ENCODE data around the gene INTS15.

Gene INTS15

DNA sequence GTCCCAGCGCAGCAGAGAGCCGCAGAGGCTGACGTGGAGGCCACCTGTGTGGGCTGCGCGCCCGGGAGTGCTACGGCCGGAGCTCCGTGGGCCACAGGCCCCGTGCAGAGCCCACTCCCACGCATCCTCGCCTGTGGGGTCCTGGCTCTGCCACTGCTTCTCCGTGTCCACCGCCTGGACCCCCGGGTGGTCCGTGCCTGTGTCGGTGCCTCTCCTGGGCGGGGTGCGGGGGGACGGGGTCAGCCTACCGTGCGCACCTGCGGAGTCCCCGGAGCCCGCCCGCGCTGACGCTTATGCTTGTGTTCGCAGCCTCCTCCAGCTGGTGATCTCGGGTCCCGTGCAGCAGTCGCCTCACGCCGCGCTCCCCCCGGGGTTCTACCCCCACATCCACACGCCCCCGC is 17.8 kb downstream of the INTS15 start:
- no peak for TF ChIP-seq FOXM1 (IDR thresholded peaks at IDR 0.05; ENCODE audit: borderline replicate concordance, low read depth)
- TF ChIP-seq EGR1 (IDR thresholded peaks at IDR 0.05), result no peak
- no peak for TF ChIP-seq RAD21 (IDR thresholded peaks at IDR 0.05; ENCODE audit: low read depth)
- TF ChIP-seq CREB1 (IDR thresholded peaks at IDR 0.05; ENCODE audit: low read depth), result no peak
- no peak for TF ChIP-seq TCF12 (IDR thresholded peaks at IDR 0.05; ENCODE audit: low read depth)
- TF ChIP-seq, protein P1, sequence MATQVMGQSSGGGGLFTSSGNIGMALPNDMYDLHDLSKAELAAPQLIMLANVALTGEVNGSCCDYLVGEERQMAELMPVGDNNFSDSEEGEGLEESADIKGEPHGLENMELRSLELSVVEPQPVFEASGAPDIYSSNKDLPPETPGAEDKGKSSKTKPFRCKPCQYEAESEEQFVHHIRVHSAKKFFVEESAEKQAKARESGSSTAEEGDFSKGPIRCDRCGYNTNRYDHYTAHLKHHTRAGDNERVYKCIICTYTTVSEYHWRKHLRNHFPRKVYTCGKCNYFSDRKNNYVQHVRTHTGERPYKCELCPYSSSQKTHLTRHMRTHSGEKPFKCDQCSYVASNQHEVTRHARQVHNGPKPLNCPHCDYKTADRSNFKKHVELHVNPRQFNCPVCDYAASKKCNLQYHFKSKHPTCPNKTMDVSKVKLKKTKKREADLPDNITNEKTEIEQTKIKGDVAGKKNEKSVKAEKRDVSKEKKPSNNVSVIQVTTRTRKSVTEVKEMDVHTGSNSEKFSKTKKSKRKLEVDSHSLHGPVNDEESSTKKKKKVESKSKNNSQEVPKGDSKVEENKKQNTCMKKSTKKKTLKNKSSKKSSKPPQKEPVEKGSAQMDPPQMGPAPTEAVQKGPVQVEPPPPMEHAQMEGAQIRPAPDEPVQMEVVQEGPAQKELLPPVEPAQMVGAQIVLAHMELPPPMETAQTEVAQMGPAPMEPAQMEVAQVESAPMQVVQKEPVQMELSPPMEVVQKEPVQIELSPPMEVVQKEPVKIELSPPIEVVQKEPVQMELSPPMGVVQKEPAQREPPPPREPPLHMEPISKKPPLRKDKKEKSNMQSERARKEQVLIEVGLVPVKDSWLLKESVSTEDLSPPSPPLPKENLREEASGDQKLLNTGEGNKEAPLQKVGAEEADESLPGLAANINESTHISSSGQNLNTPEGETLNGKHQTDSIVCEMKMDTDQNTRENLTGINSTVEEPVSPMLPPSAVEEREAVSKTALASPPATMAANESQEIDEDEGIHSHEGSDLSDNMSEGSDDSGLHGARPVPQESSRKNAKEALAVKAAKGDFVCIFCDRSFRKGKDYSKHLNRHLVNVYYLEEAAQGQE (IDR thresholded peaks at IDR 0.05; ENCODE audit: low read depth), result no peak
- no peak for TF ChIP-seq TAF1 (IDR thresholded peaks at IDR 0.05; ENCODE audit: low read depth)
- TF ChIP-seq, protein P2, sequence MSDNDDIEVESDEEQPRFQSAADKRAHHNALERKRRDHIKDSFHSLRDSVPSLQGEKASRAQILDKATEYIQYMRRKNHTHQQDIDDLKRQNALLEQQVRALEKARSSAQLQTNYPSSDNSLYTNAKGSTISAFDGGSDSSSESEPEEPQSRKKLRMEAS (IDR thresholded peaks at IDR 0.05), result no peak
- TF ChIP-seq, protein P3, sequence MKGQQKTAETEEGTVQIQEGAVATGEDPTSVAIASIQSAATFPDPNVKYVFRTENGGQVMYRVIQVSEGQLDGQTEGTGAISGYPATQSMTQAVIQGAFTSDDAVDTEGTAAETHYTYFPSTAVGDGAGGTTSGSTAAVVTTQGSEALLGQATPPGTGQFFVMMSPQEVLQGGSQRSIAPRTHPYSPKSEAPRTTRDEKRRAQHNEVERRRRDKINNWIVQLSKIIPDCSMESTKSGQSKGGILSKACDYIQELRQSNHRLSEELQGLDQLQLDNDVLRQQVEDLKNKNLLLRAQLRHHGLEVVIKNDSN (IDR thresholded peaks at IDR 0.05), result no peak
- no peak for TF ChIP-seq YY1 (IDR thresholded peaks at IDR 0.05; ENCODE audit: low read depth)
- no peak for TF ChIP-seq ZBTB7A (IDR thresholded peaks at IDR 0.05; ENCODE audit: low read depth)
- TF ChIP-seq NFIC (IDR thresholded peaks at IDR 0.05), result no peak
- no peak for TF ChIP-seq TEAD4 (IDR thresholded peaks at IDR 0.05)
- no peak for TF ChIP-seq CEBPB (IDR thresholded peaks at IDR 0.05)
- no peak for TF ChIP-seq EP300 (IDR thresholded peaks at IDR 0.05; ENCODE audit: borderline replicate concordance)

DNA sequence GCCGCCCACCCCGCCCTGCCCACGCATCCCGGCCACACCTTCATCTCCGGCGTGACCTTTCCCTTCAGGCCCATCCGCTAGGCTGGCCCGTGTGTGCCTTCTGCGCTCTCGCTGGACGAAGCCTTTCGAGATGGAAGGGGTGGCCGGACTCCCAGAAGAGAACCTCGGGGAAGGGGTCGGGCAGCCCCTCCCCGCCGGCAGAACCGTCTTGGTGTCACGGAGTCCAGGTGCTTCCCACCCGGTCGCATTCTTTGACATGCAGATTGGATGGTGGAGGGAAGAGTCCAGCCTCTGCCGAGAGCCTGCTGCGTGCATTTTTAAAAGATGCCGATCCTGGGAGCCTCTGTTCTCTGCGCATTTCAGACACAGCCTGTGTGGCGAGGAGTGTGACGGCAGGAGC is 18.3 kb downstream of the INTS15 start:
- TF ChIP-seq TCF12 (IDR thresholded peaks at IDR 0.05; ENCODE audit: low read depth) (no peak), TEAD4 (IDR thresholded peaks at IDR 0.05) (no peak), CEBPB (IDR thresholded peaks at IDR 0.05) (no peak), CREB1 (IDR thresholded peaks at IDR 0.05; ENCODE audit: low read depth) (no peak), EGR1 (IDR thresholded peaks at IDR 0.05) (no peak), FOXM1 (IDR thresholded peaks at IDR 0.05; ENCODE audit: borderline replicate concordance, low read depth) (no peak), NFIC (IDR thresholded peaks at IDR 0.05) (no peak), YY1 (IDR thresholded peaks at IDR 0.05; ENCODE audit: low read depth) (no peak), TAF1 (IDR thresholded peaks at IDR 0.05; ENCODE audit: low read depth) (no peak), EP300 (IDR thresholded peaks at IDR 0.05; ENCODE audit: borderline replicate concordance) (no peak), RAD21 (IDR thresholded peaks at IDR 0.05; ENCODE audit: low read depth) (no peak), ZBTB7A (IDR thresholded peaks at IDR 0.05; ENCODE audit: low read depth) (no peak)
- TF ChIP-seq, protein P2 (IDR thresholded peaks at IDR 0.05), result no peak
- TF ChIP-seq, protein P3 (IDR thresholded peaks at IDR 0.05), result no peak
- TF ChIP-seq, protein P1 (IDR thresholded peaks at IDR 0.05; ENCODE audit: low read depth), result no peak

DNA sequence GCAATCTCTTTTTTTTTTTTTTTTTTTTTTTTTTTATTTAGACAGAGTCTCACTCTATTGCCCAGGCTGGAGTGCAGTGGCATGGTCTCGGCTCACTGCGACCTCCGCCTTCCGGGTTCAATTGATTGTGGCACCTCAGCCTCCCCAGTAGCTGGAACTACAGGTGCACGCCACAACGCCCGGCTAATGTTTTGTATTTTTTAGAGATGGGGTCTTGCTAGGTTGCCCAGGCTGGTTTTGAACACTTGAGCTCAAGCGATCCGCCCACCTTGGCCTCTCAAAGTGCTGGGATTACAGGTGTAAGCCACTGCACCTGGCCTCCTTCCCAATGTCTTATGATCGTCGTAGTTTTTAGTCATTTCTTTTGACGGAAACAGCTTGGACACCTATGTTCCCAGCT is 19.0 kb downstream of the INTS15 start:
- TF ChIP-seq NFIC (IDR thresholded peaks at IDR 0.05), result no peak
- TF ChIP-seq CREB1 (IDR thresholded peaks at IDR 0.05; ENCODE audit: low read depth), result no peak
- TF ChIP-seq YY1 (IDR thresholded peaks at IDR 0.05; ENCODE audit: low read depth), result no peak
- TF ChIP-seq CEBPB (IDR thresholded peaks at IDR 0.05), result no peak
- TF ChIP-seq, protein P3 (IDR thresholded peaks at IDR 0.05), result no peak
- TF ChIP-seq, protein P2 (IDR thresholded peaks at IDR 0.05), result no peak

DNA sequence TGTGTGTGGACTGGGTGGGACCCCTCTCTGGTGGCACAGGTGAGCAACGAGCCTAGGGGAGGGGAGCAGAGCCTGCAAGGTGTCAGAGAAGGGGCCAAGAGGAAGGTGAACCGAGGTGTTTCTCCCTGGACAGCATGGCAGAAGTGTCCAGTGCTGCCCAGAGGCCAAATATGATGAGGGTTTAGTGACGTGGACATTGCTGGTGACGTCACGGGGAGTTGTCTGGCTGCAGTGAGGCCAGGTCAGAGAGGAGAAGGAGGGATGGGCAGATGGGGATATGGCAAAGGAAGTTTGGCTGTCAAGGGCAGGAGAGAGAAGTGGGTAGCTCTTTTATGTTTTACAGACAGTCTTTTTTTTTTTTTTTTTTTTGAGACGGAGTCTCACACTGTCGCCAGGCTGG is 23.0 kb downstream of the INTS15 start:
- TF ChIP-seq TAF1 (IDR thresholded peaks at IDR 0.05; ENCODE audit: low read depth) (no peak), RAD21 (IDR thresholded peaks at IDR 0.05; ENCODE audit: low read depth) (no peak)

DNA sequence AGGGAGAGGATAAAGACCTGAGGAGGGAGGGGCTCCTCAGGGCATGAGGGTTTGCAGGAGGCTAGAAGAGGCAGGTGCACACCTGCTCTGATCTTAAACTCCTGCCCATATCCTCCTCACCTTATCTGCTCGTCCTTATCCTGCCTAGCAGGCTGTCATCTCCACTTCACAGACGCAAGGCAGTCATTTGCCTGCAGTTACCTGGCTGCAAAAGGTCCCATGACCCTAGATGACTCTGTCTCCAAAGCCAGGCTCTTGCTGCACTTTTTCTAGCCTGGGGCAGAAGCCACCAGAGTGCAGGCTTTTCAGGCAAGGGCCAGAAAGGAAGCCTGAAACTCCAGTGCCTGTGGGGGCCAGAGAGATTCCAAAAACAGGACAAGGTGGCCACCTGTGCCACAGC is 23.9 kb downstream of the INTS15 start:
- TF ChIP-seq, protein P2 (IDR thresholded peaks at IDR 0.05), result no peak
- TF ChIP-seq FOXM1 (IDR thresholded peaks at IDR 0.05; ENCODE audit: borderline replicate concordance, low read depth) (no peak), TEAD4 (IDR thresholded peaks at IDR 0.05) (no peak), CEBPB (IDR thresholded peaks at IDR 0.05) (no peak), YY1 (IDR thresholded peaks at IDR 0.05; ENCODE audit: low read depth) (no peak), EGR1 (IDR thresholded peaks at IDR 0.05) (no peak), NFIC (IDR thresholded peaks at IDR 0.05) (no peak), CREB1 (IDR thresholded peaks at IDR 0.05; ENCODE audit: low read depth) (no peak), ZBTB7A (IDR thresholded peaks at IDR 0.05; ENCODE audit: low read depth) (no peak), TAF1 (IDR thresholded peaks at IDR 0.05; ENCODE audit: low read depth) (no peak), TCF12 (IDR thresholded peaks at IDR 0.05; ENCODE audit: low read depth) (no peak), RAD21 (IDR thresholded peaks at IDR 0.05; ENCODE audit: low read depth) (no peak)
- TF ChIP-seq, protein P1 (IDR thresholded peaks at IDR 0.05; ENCODE audit: low read depth), result no peak
- TF ChIP-seq, protein P3 (IDR thresholded peaks at IDR 0.05), result no peak
